Hematopoietic multipotent progenitor cell treated with erythropoietin and hydrocortisone succinate and interleukin-3 and kit ligand, for 6 days (in vitro differentiated cells): Measurements from ENCODE around the gene FOXP1.
A peak's percentile ranks its signal among the peaks of the same experiment; 100 is the strongest.

Experiments used
- DNase-seq: peaks from one replicate; pipeline ENCODE4 v3.0.0-alpha.2; 2015

FOXP1 gene

DNA sequence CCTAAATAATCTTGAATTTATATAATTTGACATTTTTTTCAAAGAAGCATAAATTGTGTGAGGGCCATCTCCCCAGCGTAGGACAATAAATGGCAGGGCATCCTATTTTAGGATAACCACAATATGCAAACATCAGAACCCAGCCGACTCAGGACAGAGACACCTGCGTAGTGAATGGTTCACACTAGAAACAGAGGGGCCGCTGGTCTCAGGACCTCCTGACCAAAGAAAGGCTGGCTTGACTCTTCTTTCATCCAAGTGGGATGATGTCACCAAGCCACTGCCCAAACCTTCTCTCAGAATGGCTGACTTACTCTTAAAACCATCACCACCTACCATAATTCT is 162.1 kb downstream of the FOXP1 start:
- no peak for DNase-seq

DNA sequence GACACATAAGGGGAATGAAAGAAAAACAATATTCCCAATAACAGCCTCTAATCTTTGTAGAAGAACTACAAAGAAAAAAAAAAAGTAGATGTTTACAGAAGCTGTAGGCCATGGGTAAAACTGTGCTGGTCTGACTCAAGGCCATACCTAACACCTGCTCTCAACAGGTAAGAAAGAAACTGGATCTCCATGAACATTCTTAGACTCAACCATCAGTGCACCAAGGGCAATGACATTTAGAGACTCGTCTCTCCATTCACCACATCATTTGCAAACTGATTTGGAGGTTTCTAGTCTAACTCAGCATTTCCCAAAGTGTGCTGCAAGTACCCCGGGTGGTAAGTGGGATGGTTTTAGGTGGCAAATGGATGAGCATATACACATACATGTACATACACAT is 164.2 kb downstream of the FOXP1 start:
- no peak for DNase-seq

DNA sequence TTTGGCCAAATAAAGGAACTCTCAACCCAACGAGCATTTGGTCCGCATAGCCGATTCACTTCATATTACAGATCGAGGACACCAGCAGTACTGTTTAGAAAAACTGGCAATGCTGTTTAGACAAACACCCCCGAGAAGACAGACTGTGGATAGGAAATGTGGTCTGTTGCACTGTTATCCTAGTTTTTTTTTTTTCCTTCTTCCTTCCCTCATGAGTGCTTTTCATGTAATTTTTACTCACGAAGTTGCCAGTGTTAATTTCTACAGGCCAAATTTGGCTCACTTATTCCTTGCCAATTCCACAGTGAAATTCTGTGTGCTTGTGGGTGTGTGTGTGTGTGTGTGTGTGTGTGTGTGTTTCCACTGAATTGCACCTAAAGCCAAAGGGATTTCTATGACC is 165.7 kb downstream of the FOXP1 start:
- no peak for DNase-seq

DNA sequence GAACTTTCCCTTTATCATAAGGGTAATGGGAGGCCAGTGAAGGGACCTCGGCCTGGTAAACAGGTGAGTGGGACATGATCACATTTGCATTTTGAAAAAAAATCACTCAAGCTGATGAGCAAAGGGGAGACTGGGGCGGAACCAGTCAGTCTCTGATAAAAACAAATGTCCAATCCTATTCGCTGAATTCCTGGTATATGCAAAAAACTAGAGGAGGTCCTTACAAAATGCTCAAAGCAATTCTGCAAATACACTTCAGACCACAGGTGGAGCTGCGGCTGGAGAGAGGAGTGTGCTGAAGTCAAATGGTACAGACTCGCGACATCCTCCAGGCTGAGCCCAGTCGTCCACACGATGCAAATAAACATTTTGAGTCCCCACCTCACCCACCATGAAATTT is 166.7 kb downstream of the FOXP1 start:
- DNase-seq = peak; percentile 71

GRCh38 chr3:71415681-71416122 is 167.8 kb downstream of the FOXP1 start:
- DNase-seq = peak; percentile 67

DNA sequence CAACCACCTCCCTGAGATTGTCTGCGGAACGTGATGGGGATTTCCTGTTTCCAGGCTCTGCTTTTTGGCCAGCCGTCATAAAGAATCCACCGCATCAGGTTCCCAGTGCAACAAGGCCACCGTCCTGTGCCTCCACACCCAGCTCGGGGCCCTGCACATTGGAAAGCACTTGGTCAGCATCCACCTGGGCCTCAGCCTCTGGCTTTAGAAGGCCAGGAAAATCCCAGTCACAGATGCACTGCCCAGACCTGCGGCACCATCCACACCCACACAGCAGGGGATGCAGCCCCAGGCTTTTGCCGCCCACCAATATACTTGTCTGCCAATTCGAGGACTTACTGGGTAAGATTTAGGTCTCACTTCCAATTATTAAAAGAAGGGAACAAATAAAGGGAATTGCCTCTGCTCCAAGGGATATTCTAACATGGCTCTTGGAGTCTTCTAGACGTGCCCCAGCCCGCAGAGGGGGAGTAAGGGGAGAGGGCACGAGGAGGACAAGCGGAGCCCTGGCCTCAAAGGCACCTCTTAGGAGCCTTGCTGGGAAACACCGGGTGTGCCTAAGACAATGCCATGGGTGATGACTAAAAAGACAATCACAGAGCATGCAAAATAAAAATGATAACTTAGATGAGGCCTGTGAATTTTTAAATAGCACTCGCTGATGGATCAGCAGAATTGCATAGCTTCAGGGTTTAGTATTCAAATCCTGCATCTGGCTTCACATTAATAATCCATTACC is 169.2 kb downstream of the FOXP1 start:
- no peak for DNase-seq

DNA sequence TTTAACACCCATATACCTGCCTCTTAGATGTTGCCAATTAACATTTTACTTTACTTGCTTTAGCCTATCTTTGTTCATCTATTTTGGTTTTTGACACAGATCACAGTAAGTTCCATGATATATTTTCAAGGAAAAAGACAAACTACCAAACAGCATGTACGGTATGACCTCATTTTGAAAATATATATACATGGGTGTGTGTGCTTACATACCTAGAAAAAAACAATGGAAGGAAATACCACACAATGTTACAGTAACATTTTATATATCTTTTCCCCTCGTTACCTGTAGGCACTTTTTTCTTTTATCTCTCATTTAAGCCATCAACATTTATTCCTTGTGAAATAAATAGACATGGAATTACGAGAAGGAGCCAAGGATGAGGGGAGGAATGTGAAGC is 170.0 kb downstream of the FOXP1 start:
- DNase-seq = no peak

DNA sequence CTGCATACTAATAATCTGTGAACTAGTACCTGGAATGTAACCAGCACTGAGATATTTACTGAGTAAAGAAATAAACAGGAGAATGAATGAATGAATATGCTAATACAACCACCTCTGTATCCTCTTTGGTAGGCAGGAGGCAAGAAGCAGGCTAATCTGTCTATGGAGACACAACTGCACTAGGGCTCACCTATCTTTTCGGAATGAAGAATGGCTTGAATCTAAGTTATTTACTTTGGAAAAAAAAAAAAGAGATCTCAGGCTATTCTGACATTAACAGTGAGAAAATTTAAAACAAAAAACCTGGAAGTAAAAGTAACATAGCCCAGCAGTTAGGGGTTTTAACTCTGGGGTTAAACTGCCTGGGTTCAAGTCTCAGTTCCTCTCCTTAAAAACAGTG is 174.2 kb downstream of the FOXP1 start:
- DNase-seq = no peak

GRCh38 chr3:71408903-71409302 is 174.6 kb downstream of the FOXP1 start:
- no peak for DNase-seq

GRCh38 chr3:71407823-71408222 is 175.7 kb downstream of the FOXP1 start:
- DNase-seq = no peak

DNA sequence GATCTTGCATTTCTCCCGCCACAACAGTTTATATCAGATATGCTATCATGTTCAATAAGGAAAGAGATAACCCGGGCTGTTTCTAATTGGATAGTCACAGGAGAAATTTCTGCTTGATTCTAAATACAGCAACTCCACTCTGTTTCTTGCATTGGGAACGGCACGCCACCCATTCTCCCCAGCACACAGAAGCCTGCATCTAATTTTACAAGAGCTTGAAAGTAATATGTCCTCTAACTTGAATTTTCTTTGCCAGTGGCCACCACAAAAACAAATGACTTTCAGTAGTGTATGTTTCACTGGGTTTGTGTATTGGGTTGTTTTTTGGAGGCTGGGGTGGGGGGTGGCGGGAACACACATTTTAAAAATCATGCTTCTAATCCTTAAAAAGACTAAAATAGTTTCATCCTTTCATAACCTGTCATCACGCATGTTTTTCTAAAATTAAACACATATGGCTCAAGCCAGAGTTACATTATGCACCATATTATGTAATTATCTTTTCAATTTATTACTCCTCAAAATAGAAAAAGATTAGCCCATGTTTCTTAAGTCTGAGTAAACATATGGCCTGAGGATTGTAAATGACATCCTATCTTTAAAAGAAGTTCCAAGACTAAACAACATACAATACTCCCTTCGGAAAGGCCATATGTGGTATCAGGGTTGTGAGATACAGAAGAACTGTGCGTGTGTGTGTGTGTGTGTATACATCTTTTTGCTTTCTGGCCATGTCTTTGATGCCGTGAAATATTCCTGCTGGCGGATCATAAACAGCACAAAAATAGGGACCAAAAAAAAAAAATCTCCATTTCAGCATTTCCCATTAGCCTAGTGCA is 176.3 kb downstream of the FOXP1 start:
- no peak for DNase-seq

DNA sequence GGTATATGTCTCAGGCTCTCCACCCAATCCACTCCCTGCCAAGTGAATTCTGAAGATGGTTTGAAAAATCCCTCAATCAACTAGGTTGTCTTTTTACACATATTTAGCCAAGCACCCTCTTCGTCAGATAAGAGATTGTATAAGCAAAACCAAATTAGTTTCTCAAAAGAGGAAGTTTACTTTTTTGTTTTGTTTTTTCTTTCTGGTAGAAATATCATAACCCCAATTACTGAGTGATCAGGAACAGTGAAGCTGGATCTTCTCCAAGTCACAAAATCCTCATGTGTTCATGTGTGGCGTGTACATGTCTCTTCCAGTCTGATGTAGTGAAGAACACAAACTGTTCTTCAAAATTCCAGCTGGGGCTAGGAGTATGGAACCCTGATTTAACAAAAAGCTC is 180.6 kb downstream of the FOXP1 start:
- DNase-seq = peak; percentile 30

- no peak for DNase-seq
These were observed 181.2 kb downstream of the FOXP1 start for GRCh38 chr3:71402280-71402679.

DNA sequence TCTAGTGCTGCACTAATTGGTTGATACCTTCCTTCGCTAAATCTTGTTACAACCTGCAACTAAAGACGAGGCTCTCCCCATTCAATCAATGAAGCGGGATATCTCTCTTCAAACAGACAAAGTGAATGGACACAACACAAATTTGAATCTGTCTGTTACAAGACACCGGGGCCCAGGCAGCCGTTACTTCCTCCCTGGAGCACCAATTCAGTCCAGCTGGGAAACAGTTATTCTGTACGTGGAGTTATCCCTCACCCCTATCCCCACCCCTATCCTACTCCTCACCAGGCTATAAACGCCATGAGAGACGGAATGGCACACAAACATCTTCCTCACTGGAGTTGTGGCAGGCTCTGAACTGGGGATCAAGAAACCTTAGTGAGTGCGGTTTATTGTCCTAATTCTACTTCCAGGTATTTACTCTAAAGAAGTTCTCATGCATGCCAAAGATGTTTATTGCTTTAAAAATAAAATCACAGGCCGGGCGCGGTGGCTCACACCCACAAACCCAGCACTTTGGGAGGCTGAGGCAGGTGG is 181.8 kb downstream of the FOXP1 start:
- DNase-seq = no peak

DNA sequence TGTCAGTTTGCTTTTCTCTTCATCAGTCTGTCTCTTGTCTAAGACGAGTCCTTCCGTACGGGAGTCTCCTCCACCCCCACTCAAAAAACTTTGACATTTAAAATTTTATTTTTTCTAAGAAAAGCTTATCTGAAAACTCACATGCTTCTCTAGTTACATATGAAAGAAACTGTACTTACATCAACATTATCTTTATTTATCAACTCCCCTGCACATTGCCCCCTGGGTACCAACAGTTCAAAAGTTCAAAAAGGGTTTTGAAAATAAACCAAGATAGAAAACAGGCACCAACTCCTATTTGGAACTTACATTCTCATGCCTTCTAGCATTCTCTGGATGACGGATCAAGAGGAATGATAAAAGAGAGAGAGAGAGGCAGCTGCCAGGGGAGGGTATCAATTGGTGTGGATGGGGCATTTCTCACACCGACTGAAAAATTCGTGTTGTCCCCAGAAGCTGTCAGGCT is 182.5 kb downstream of the FOXP1 start:
- peak; percentile 71 for DNase-seq

DNA sequence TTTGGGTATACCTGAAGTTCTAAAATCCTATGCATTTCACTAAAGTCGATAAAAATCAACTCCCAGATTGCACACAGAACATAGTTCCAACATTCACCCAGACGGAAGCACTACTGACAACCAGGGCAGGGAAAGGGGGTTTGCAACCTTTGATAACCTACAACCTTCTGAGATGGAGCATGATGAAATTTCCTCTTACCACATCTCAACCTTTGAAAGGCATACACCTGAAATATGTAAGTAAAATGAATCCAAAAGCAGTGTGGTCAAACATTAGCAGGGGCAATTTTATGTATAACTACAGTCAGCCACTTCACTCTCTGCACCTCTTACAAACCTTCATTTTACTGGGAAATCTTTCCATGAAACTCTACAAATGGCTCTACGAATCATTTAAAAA is 184.1 kb downstream of the FOXP1 start:
- no peak for DNase-seq

- DNase-seq = no peak
These were observed 185.2 kb downstream of the FOXP1 start for GRCh38 chr3:71398157-71398836.

DNA sequence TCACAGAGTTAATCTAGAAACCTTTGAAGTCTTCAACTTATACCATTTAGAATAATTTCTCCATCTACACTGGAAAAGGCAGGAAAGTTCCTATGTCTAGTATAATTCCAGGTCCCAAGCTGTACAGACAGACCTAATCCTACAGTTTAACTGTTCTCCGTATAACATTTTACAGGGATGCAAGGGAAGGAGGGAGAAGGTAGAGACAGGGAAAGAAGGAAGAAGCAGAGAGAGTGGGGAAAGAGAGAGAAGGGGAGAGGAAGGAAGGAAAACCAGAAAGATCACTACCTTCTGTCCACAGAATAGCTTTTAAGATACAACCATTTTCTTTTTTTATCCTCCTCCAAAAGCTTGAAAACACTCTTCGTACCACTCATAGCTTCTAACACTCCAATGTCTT is 185.8 kb downstream of the FOXP1 start:
- no peak for DNase-seq

DNA sequence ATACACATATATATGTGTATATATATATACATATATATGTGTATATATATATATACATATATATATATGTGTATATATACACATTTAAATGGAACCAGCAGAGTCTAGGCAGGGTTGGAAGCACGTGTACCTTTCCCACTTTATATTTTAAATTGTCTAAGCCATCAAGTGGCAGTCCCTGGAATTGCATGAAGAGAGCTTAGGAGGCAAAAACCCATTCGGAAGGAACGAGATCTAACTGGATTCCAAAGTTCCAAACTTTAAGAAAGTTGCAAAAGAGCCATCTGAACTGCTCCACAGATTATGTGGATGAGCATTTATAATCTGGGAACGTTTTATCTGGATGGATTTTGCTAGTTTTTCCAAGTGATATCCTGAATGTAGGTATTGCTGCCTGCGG is 186.5 kb downstream of the FOXP1 start:
- DNase-seq = peak; percentile 75

GRCh38 chr3:71395927-71396695 is 187.4 kb downstream of the FOXP1 start:
- no peak for DNase-seq

DNA sequence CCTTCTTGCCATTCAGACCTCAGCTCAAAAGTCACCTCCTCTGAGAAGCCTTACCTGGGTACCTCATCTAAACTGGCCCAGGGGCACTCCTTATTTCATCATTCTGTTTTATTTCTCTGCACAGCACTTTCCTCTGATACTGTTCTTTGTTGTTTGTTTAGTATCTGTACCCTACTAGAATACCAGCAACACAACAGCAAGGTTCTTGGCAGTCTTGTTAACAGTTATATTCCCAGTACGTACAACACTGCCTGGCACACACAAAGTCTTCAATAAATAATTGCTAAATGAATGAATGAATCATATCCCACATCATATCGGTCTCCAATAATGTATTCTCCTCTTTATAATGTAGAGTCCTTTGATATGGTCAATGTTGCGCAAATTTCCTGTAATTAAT is 188.1 kb downstream of the FOXP1 start:
- no peak for DNase-seq

DNA sequence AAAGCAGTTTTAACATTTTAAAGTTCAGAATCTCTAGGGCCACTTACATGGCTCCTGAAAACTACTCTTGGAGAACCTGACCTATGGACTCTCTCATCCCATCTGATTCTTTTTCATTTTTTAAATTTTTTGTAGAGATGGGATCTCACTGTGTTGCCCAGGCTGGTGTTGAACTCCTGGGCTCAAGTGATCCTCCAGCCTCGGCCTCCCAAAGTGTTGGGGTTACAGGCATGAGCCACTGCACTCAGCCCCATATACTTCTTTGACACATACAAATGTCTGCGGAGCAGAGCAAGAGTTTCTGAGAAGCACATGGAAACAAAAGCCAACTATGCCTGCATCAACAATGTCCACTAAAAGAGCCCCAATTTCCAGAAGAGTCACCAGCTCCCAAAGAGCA is 189.8 kb downstream of the FOXP1 start:
- DNase-seq = no peak

GRCh38 chr3:71393093-71393492 is 190.4 kb downstream of the FOXP1 start:
- DNase-seq = no peak
